Upper lobe of right lung (tissue), 1 donor: ENCODE measurements around the gene MIGA2. TPM values are rescaled to one million over a fixed set of nuclear protein-coding genes. Genes with fewer than 3 reads are reported as not detected.
A peak's percentile ranks its signal among the peaks of the same experiment; 100 is the strongest.

Experiments
- ATAC-seq: fragments of 200-7000 bp; cut with Tn5 transposase; one replicate; pipeline ENCODE4 v1.9.1; 2020; ENCODE audit warnings: mild to moderate bottlenecking, moderate library complexity
- DNase-seq: peaks from one replicate; pipeline ENCODE4 v3.0.0-alpha.2; 2020
- H3K27ac ChIP-seq: fragments of 200-600 bp; one replicate; pipeline ENCODE4 v1.8.0; 2022
- H3K27me3 ChIP-seq: fragments of 200-600 bp; one replicate; pipeline ENCODE4 v1.8.0; 2022; ENCODE audit warnings: mild to moderate bottlenecking
- H3K36me3 ChIP-seq: fragments of 200-600 bp; one replicate; pipeline ENCODE4 v1.8.0; 2022
- H3K4me1 ChIP-seq: fragments of 200-600 bp; one replicate; pipeline ENCODE4 v1.8.0; 2022
- H3K4me3 ChIP-seq: fragments of 200-600 bp; one replicate; pipeline ENCODE4 v1.8.0; 2022; ENCODE audit warnings: mild to moderate bottlenecking
- H3K9me3 ChIP-seq: fragments of 200-600 bp; one replicate; pipeline ENCODE4 v1.8.0; 2022
- CTCF ChIP-seq: fragments of 200-600 bp; IDR thresholded peaks from one replicate; pipeline ENCODE4 v1.8.0; 2022; ENCODE audit warnings: antibody characterized with exemption
- intact Hi-C: fragments of 100-400 bp; cut with DNase I; formaldehyde crosslinking; loops from one replicate; pipeline ENCODE4 v1.11.0; 2022
- total RNA-seq: library from RNA; stranded (reverse); fragmentation: NEBNext Ultra II Directional; extraction: Animal tissue kit (Norgen Biotek cat#: 25700); gene quantifications from one replicate; pipeline ENCODE4 v1.2.1, GENCODE V29; 2021
- donor health status: DM: no; HTN: yes; CAD: no; lungs with severe emphysema.

Gene MIGA2
- total RNA-seq, 1 donor from 2014 or later, result 20.7 TPM

- TF ChIP-seq CTCF, result no peak
- intact Hi-C loops, result no loop called here
- Histone ChIP-seq H3K4me3 (no peak overlapping the region), H3K9me3 (no peaks in the 10 kb centered on the region), H3K36me3 (peaks cover 68% of the 10 kb centered on the region), H3K27ac (no peak overlapping the region), H3K4me1 (no peaks in the 10 kb centered on the region), H3K27me3 (no peaks in the 10 kb centered on the region)
- DNase-seq, result peak; percentile 53
- ATAC-seq, result no peak
These were observed 23.5 kb upstream of the MIGA2 start for GRCh38 chr9:129012893-129013448.

GRCh38 chr9:129013674-129014073 lies 22.8 kb upstream of the MIGA2 start:
- no peak for TF ChIP-seq CTCF
- no peak overlapping the region for H3K4me3 ChIP-seq
- no peaks in the 10 kb centered on the region for H3K27me3 ChIP-seq
- peak; percentile 51 for DNase-seq
- intact Hi-C loops, result no loop called here
- no peaks in the 10 kb centered on the region for H3K4me1 ChIP-seq
- no peak overlapping the region for H3K27ac ChIP-seq
- peaks cover 68% of the 10 kb centered on the region for H3K36me3 ChIP-seq
- no peak for ATAC-seq
- no peaks in the 10 kb centered on the region for H3K9me3 ChIP-seq

- TF ChIP-seq CTCF, result no peak
- DNase-seq, result peak; percentile 60
- Histone ChIP-seq H3K27ac (no peak overlapping the region), H3K4me1 (no peaks in the 10 kb centered on the region), H3K9me3 (no peaks in the 10 kb centered on the region), H3K27me3 (no peaks in the 10 kb centered on the region), H3K4me3 (no peak overlapping the region), H3K36me3 (peaks cover 68% of the 10 kb centered on the region)
- intact Hi-C loops, result no loop called here
- ATAC-seq, result no peak
These were observed 22.3 kb upstream of the MIGA2 start for GRCh38 chr9:129014124-129014523.

GRCh38 chr9:129014608-129015007 lies 21.8 kb upstream of the MIGA2 start:
- no peak for ATAC-seq
- peaks cover 64% of the 10 kb centered on the region for H3K36me3 ChIP-seq

GRCh38 chr9:129021091-129021490 lies 15.3 kb upstream of the MIGA2 start:
- DNase-seq (no peak), ATAC-seq (peak; percentile 45)
- no peak for TF ChIP-seq CTCF
- Histone ChIP-seq H3K9me3 (no peaks in the 10 kb centered on the region), H3K4me1 (no peaks in the 10 kb centered on the region), H3K27ac (no peak overlapping the region), H3K36me3 (peaks cover 20% of the 10 kb centered on the region), H3K4me3 (no peak overlapping the region), H3K27me3 (no peaks in the 10 kb centered on the region)
- intact Hi-C loops, result no loop called here

More at GRCh38 chr9:129014608-129015007, 21.8 kb upstream of the MIGA2 start:
- Histone ChIP-seq H3K27ac (no peak overlapping the region), H3K27me3 (no peaks in the 10 kb centered on the region), H3K9me3 (no peaks in the 10 kb centered on the region), H3K4me3 (no peak overlapping the region), H3K4me1 (no peaks in the 10 kb centered on the region)
- no peak for TF ChIP-seq CTCF
- no peak for DNase-seq
- intact Hi-C loops, result no loop called here

- Histone ChIP-seq H3K4me3 (no peak overlapping the region), H3K9me3 (no peaks in the 10 kb centered on the region), H3K36me3 (peaks cover 17% of the 10 kb centered on the region), H3K27me3 (no peaks in the 10 kb centered on the region), H3K4me1 (peaks cover 8% of the 10 kb centered on the region), H3K27ac (no peak overlapping the region)
- TF ChIP-seq CTCF, result no peak
- intact Hi-C loops, result no loop called here
- no peak for DNase-seq
- no peak for ATAC-seq
These were observed 14.4 kb upstream of the MIGA2 start for GRCh38 chr9:129022037-129022436.
